OCI-LY7 (cell line): ENCODE results near the gene NR3C1. TPM values are rescaled to one million over a fixed set of nuclear protein-coding genes. Genes with fewer than 3 reads are reported as not detected.

Experiments used
- BruUV-seq: library from RNA; stranded (reverse); fragments of 400-500 nt; replicated peaks from 2 replicates; lab custom pipeline; 2021; lab: Mats Ljungman, UMichigan
- CTCF ChIA-PET: fragments of 300-600 bp; sonication (Branson Sonifier 250); formaldehyde crosslinking; loops from one replicate; lab custom pipeline; 2022; ENCODE audit warnings: antibody characterized with exemption; ENCODE audit not compliant: unreplicated experiment; lab: Charles Lee
- POLR2A ChIA-PET: fragments of 300-600 bp; sonication (Branson Sonifier 250); formaldehyde crosslinking; loops from one replicate; lab custom pipeline; 2022; ENCODE audit warnings: antibody characterized with exemption; lab: Charles Lee
- DNase-seq: peaks from one replicate; pipeline ENCODE4 v3.0.0-alpha.2; 2015; ENCODE audit warnings: low spot score
- H2AFZ ChIP-seq: fragments of 200-600 bp; sonication (generic), shearing (Covaris generic); 2 replicates; pipeline ENCODE4 v1.6.1; 2014; ENCODE audit warnings: mild to moderate bottlenecking, antibody characterized with exemption, low read length, moderate library complexity
- H3K27ac ChIP-seq: fragments of 200-600 bp; sonication (generic); 2 replicates; pipeline ENCODE4 v1.5.1; 2014; ENCODE audit warnings: mixed run types, low read depth, mild to moderate bottlenecking, moderate library complexity, low read length, inconsistent platforms; ENCODE audit not compliant: poor library complexity, severe bottlenecking
- H3K36me3 ChIP-seq: fragments of 200-600 bp; sonication (generic); 2 replicates; pipeline ENCODE4 v1.6.1; 2014; ENCODE audit warnings: mild to moderate bottlenecking, antibody characterized with exemption, low read length, moderate library complexity, mixed read lengths; ENCODE audit not compliant: insufficient read depth
- H3K4me1 ChIP-seq: fragments of 200-600 bp; sonication (generic); 2 replicates; pipeline ENCODE4 v1.5.1; 2014; ENCODE audit warnings: mild to moderate bottlenecking, low read length; ENCODE audit not compliant: insufficient read depth, poor library complexity, severe bottlenecking
- H3K4me2 ChIP-seq: fragments of 200-600 bp; sonication (generic); 2 replicates; pipeline ENCODE4 v1.6.1; 2014; ENCODE audit warnings: mild to moderate bottlenecking, low read length
- H3K4me3 ChIP-seq: fragments of 200-600 bp; sonication (generic); 2 replicates; pipeline ENCODE4 v1.5.1; 2014; ENCODE audit warnings: mild to moderate bottlenecking, low read depth, low read length; ENCODE audit not compliant: poor library complexity, severe bottlenecking
- H3K79me2 ChIP-seq: fragments of 200-600 bp; sonication (generic); 2 replicates; pipeline ENCODE4 v1.6.1; 2016; ENCODE audit warnings: low read depth, mild to moderate bottlenecking, low read length, moderate library complexity, mixed read lengths; ENCODE audit not compliant: insufficient read depth
- H3K9me2 ChIP-seq: fragments of 200-600 bp; sonication (generic); 2 replicates; pipeline ENCODE4 v1.6.1; 2016; ENCODE audit warnings: mild to moderate bottlenecking, low read length, mixed read lengths; ENCODE audit not compliant: insufficient read depth
- H3K9me3 ChIP-seq: fragments of 200-600 bp; sonication (generic); 2 replicates; pipeline ENCODE4 v1.6.1; 2014; ENCODE audit warnings: mild to moderate bottlenecking, mixed run types, low read length, mixed read lengths
- H4K20me1 ChIP-seq: fragments of 200-600 bp; sonication (generic); 2 replicates; pipeline ENCODE4 v1.6.1; 2014; ENCODE audit warnings: mild to moderate bottlenecking, antibody characterized with exemption, low read length, moderate library complexity, mixed read lengths; ENCODE audit not compliant: insufficient read depth
- EZH2phosphoT487 ChIP-seq: fragments of 200-600 bp; sonication (generic); IDR thresholded peaks from 2 replicates; pipeline ENCODE4 v1.6.1; 2018; ENCODE audit warnings: low read depth, borderline replicate concordance, mild to moderate bottlenecking, mixed run types, antibody characterized with exemption, low read length, moderate library complexity, mixed read lengths
- intact Hi-C: fragments of 100-400 bp; cut with micrococcal nuclease; formaldehyde crosslinking; loops from one replicate; pipeline ENCODE4 v1.10.0; 2022; ENCODE audit not compliant: unreplicated experiment
- total RNA-seq, 2 experiments: library from RNA; depleted of rRNA in 1 of 2; stranded (reverse); fragments of >200 nt in 1 of 2; shearing (Covaris generic) in 1 of 2; gene quantifications; 2 replicates each; pipeline ENCODE4 v1.2.3, GENCODE V29; 2014 to 2022
- TF ChIP-seq, protein P1 (sequence below): fragments of 200-600 bp; sonication (generic); conservative IDR thresholded peaks from 2 replicates; pipeline ENCODE4 v1.5.1; 2014; ENCODE audit warnings: mild to moderate bottlenecking, antibody characterized with exemption, low read length, moderate library complexity, mixed read lengths

Gene NR3C1
- total RNA-seq, 2 experiments from 2014 or later: 45.6 to 106 TPM

DNA sequence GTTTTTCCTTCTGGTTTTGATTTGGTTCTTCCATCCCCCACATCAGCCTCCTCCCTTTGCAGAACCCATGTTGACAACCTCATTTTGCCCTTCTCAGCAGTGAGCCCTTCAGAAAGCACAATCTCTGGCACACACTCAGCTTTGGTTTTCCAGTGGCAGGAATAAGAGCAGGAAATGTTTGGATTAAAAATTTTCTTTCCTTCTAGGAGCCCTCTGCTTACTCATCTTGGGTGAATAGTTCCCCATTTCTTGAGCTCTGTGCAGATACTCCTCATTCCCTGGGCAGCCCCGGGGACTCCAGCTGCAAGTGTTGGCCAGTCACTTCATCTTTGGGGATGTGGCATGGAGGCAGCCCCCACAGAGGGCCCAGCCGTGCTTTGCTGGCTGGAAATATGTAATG, 170.5 kb downstream of the NR3C1 start:
- ChIA-PET POLR2A (interaction anchor here (0.7 kb wide), 1 partner anchor 47 kb away, joined by 8 read pairs; no protein-coding TSS in a partner anchor), CTCF (no interaction called here)
- intact Hi-C loops: no loop called here
- Histone ChIP-seq H4K20me1 (no peaks in the 10 kb centered on the region), H2AFZ (no peak overlapping the region), H3K9me3 (no peaks in the 10 kb centered on the region), H3K27ac (no peak overlapping the region), H3K36me3 (no peaks in the 10 kb centered on the region), H3K4me3 (no peak overlapping the region), H3K4me1 (peaks cover 22% of the 10 kb centered on the region), H3K79me2 (no peaks in the 10 kb centered on the region), H3K4me2 (no peak overlapping the region), H3K9me2 (no peaks in the 10 kb centered on the region)
- DNase-seq: no peak
- no peak for TF ChIP-seq EZH2phosphoT487
- BruUV-seq: no TSS peak

DNA sequence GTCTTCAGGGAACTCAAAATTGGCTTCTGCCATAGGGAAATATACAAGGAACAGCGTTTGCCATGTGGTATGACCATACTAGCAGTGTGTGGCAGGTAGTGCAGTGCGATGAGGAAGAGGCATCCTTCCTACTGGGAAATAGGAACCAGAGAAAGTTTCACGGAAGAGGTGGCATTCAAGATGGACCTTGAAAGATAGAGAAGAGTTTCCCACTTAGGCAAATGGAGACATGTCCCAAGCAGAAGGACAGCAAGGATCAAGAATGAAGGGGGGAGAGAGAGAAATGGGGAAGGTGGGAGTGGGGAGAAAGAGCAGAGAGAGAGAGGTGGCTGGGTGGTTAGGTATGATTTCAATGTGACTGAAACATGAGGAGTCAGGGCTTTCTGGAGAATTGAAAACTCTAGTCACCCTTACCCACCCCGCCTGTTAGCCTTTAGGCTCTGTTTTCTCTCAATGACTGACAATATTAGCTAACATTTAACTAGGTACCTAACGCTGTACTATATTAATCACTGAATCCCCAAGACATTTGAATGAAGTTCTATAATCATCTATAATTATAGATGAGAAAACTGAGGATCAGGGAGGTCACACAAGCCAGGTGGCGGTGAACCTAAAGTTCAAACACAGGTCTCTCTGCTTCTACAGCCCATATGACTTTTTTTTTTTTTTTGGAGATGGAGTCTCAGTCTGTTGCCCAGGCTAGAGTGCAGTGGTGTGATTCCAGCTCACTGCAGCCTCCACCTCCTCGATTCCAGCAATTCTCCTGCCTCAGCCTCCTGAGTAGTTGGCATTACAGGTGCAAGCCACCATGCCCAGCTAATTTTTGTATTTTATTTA, 171.3 kb downstream of the NR3C1 start:
- H3K4me3 ChIP-seq: no peak overlapping the region
- H4K20me1 ChIP-seq: no peaks in the 10 kb centered on the region
- no peaks in the 10 kb centered on the region for H3K9me2 ChIP-seq
- DNase-seq: no peak
- H2AFZ ChIP-seq: no peak overlapping the region
- H3K27ac ChIP-seq: no peak overlapping the region
- H3K79me2 ChIP-seq: no peaks in the 10 kb centered on the region
- H3K36me3 ChIP-seq: no peaks in the 10 kb centered on the region
- no peaks in the 10 kb centered on the region for H3K9me3 ChIP-seq
- no peak overlapping the region for H3K4me2 ChIP-seq
- POLR2A ChIA-PET: no interaction called here
- BruUV-seq: no TSS peak
- peaks cover 22% of the 10 kb centered on the region for H3K4me1 ChIP-seq
- intact Hi-C loops: no loop called here
- TF ChIP-seq, protein P1, sequence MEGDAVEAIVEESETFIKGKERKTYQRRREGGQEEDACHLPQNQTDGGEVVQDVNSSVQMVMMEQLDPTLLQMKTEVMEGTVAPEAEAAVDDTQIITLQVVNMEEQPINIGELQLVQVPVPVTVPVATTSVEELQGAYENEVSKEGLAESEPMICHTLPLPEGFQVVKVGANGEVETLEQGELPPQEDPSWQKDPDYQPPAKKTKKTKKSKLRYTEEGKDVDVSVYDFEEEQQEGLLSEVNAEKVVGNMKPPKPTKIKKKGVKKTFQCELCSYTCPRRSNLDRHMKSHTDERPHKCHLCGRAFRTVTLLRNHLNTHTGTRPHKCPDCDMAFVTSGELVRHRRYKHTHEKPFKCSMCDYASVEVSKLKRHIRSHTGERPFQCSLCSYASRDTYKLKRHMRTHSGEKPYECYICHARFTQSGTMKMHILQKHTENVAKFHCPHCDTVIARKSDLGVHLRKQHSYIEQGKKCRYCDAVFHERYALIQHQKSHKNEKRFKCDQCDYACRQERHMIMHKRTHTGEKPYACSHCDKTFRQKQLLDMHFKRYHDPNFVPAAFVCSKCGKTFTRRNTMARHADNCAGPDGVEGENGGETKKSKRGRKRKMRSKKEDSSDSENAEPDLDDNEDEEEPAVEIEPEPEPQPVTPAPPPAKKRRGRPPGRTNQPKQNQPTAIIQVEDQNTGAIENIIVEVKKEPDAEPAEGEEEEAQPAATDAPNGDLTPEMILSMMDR: no peak
- TF ChIP-seq EZH2phosphoT487: no peak
- CTCF ChIA-PET: no interaction called here

DNA sequence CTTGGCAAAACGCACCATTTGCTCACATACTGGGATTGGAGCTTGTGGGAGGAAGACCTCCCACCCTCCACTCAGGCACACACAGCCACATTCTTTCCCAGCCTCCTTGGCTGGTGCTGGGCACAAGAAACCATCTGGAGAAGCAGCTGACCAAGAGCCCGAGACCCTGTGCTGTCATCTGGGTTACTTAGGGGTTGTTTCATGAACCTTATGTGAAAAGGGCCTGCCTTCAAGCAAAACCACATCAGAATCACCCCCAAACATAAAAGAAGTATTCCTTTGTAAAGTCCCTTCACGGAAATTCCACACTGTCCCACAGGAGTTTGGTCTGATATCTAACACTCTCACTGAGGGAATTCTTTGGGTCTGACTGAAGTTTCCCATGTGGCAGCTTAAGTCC, 172.1 kb downstream of the NR3C1 start:
- no peaks in the 10 kb centered on the region for H3K9me3 ChIP-seq
- intact Hi-C loops: no loop called here
- no peak overlapping the region for H2AFZ ChIP-seq
- POLR2A ChIA-PET: no interaction called here
- DNase-seq: no peak
- CTCF ChIA-PET: no interaction called here
- no peaks in the 10 kb centered on the region for H3K36me3 ChIP-seq
- peaks cover 22% of the 10 kb centered on the region for H3K4me1 ChIP-seq
- no peaks in the 10 kb centered on the region for H3K9me2 ChIP-seq
- no TSS peak for BruUV-seq
- H4K20me1 ChIP-seq: no peaks in the 10 kb centered on the region
- 0 out of 2 replicates have a peak overlapping the region, but pooled peaks have one; percentile 76 for H3K4me2 ChIP-seq
- no peaks in the 10 kb centered on the region for H3K79me2 ChIP-seq
- H3K4me3 ChIP-seq: no peak overlapping the region
- no peak overlapping the region for H3K27ac ChIP-seq
- TF ChIP-seq, protein P1: no peak
- no peak for TF ChIP-seq EZH2phosphoT487
